Activated T-cell treated with anti-CD3 and anti-CD28 coated beads for 1 hour (primary cell): Measurements from ENCODE around the gene LARP1.
"Not testable (repeated sequence)": the region's sequence is repeated elsewhere in the genome, so short reads cannot be mapped to it uniquely, and the experiment has no call there.

Experiments
- DNase-seq: peaks from one replicate; pipeline ENCODE4 v3.0.0-alpha.2; 2020; ENCODE audit warnings: low read depth

LARP1 gene

DNA sequence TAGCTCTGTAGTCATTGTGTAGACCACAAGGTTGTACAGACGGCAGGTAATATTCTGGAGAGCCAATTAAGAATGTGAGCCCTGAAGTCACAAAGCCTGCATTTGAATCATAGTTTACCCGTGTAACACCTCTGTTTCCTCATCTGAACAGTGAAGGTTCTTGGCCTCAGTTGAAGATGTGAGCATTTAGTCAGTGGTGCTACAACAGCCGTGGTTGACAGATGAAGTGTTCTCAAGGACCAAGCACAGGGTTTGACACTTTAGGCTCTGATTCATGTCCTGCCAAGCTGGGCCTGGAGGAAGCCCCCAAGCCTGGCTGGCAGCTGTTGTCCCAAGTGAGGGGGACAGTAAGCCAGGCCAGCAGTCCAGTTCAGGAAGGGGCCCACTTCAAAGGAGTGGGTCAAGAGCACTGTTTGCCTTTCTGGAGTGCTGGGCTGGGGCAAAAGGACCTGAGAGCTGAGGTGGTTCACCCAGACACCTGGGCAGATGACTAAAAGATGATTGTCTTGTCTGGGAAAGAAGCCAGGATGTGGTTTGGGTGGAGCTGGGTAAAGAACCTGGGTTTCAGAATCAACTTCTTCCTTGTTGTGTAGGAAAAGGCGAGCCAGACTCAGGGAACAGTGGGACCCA, 74.5 kb downstream of the LARP1 start:
- peak; percentile 2 for DNase-seq

DNA sequence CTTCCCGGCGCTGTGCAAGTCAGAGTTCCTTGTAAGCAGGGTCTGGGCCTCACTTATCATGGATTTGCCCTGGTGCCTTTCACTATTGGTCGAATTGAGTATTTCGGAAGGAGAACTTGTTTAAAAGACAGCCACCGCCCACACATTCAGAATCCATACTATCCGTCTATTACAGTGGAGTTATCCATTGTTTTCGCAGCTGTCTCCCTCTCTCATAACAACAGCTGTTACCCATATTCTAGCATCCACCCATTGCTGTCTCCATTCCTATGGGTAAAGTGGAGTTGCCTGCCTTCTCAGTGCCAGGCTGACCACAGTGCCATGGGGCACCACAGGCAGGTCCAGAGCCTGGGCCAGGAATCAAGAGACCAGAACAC, 75.0 kb downstream of the LARP1 start:
- DNase-seq, result no peak

DNA sequence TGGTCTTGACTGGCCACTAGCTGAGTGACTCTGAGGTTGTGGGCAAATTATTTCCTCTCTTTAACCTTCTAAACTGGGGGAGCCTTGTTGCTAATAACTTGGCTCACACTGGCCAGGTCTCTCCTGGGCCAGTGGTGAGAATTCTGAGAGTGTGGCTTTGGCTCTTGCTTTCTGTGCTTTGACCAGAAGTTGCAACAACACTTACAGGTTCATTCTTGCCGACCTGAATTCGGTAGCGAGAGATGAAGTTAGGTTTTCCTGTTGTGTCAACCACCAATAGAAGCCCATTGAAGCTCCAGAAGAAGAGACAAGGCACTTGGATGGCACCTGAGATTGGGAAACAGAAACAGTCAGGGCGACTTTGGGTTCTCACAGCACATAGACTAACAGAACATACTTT, 75.4 kb downstream of the LARP1 start:
- DNase-seq, result no peak

DNA sequence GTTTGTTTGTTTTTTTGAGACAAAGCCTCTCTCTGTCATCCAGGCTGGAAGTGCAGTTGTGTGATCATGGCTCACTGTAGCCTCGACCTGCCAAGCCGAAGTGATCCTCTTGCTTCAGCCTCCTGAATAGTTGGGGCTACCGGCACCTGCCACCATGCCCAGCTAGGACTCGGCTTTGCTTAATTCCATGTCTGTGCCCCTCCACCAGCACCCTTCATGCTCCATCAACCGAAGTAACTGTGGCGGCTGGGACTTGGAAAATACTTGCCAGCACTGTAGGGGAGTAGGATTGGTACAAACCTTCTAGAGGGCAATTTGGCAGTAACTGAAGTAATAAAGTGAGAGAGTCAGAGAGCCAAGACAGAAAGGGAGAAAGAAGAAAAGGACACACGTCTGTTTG, 76.3 kb downstream of the LARP1 start:
- DNase-seq, result no peak

DNA sequence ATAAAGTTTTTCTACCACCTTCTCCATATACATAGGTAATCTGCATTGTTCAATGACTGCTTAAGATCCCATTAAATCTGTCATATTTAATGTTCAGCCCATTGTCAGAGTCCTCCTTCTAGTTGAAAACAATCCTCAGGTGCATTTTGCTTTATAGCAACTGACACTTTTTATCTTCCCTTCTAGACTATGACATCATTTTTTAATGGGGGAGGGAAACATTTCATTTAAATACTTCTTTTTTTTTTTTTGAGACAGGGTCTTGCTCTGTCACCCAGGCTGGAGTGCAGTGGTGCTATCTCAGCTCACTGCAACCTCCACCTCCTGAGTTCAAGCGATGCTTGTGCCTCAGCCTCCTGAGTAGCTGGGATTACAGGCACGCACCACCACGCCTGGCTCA, 77.6 kb downstream of the LARP1 start:
- not testable (repeated sequence) for DNase-seq

DNA sequence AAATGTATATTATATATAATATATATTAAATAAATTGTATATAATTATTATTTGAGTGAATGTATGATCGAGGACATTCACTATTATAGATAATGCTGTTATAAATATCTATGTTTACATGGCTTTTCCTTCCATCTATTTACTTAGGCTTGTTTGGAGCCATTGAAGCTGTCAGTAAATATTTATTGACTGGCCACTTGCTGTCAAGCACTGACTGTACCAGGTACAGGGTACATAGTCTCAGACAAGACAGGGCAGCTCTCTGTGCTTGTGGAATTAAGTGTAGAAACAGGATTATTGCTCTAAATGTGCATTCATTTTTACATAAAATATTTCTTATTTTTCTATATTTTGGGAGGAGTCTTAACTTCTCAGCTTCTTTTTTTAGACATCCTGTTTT, 78.9 kb downstream of the LARP1 start:
- no peak for DNase-seq

DNA sequence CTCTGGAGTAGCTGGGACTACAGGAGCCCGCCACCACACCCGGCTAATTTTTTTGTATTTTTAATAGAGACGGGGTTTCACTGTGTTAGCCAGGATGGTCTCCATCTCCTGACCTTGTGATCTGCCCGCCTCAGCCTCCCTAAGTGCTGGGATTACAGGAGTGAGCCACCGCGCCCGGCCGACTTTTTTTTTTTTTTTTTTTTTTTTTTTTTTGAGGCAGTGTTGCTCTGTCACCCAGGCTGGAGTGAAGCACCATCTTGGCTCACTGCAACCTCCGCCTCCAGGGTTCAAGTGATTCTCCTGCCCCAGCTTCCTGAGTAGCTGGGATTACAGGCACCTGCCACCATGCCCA, 80.5 kb downstream of the LARP1 start:
- DNase-seq, result not testable (repeated sequence)

DNA sequence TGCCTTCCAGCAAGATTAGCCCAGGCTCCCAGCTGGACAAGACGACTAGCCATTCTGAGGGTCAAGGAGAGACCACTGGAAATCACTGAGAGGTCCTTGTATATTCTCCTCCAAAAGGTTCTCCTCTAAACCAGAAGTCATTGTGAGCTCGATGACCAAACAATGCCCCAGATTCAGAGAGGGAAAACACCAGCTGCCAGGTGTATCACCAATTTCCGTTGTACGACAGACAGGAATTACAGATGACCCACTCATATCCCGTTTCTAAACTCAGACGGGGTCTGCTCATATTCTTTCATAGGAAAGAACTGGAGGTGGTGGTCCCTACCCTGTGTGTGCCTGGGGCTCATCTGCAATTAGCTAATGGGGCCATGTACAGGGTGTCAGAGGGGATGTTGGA, 81.0 kb downstream of the LARP1 start:
- no peak for DNase-seq

DNA sequence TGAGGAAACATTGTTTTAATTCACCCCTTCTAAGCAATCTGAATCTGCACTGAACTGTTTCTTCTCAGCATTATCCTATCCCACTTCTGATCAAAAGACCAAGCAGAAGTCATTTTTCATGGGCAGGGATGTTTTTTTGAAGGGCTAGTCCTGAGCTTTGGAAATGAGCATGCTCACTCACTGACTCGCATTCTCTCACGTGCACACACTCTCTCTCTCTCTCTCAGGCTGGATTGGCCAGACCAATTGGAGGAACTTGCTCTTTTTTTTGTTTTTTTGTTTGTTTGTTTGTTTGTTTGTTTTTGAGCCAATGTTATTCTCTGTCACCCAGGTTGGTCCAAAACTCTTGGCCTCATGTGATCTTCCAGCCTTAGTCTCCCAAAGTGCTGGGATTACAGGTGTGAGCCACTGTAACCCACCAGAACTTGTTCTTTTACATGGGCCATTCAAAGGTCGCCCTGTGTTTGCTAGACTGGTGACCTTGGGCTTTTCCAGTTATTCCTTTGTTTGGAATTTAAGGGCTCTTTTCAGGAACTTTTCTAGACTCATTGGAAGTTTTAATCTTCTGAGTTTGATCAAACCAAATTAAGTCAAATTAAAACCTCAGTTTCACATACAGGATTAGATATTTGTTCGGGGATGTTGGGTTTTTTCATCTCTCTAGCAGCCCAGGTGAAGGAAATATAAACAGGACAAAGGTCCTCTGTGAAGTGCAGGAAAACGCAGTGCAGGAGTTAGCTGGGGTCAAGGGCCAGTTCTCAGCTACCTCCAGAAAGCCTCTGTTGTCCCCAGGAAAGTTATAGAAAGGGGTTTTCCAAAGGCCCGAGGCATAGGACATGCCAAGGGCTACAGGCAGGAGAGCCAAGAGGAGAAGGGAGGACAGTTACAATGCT, 82.1 kb downstream of the LARP1 start:
- no peak for DNase-seq

DNA sequence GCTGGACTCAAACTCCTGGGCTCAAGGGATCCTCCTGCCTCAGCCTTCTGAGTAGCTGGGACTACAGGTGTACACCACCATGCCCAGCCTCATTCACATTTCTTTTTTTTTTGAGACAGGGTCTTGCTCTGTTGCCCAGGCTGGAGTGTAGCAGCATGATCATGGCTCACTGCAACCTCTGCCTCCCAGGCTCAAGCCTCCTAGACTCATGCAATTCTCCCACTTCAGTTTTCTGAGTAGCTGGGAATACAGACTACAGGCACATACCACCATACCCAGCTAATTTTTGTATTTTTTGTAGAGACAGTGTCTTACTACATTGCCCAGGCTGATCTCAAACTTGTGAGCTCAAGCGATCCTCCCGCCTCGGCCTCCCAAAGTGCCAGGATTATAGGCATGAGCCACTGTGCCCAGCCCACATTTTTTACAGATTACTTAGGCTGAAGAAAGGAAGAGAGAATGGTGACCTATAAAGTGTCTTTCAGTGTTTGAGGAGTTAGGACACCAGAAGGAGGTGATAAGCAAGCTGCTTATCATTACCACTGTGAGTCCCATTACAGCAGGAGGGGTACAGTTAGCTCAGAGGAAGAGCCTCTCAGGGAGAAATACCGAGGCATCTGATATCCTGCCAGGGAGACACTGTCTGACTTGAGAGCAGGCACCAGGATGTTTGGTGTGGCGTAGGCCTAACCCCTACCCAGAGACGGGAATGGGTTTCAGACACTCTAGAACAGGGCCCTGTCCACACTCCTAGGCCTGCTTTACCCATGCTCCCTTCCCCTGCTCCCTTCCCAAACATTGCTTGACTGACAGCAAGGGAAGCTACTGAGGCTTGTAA, 85.5 kb downstream of the LARP1 start:
- DNase-seq, result no peak

DNA sequence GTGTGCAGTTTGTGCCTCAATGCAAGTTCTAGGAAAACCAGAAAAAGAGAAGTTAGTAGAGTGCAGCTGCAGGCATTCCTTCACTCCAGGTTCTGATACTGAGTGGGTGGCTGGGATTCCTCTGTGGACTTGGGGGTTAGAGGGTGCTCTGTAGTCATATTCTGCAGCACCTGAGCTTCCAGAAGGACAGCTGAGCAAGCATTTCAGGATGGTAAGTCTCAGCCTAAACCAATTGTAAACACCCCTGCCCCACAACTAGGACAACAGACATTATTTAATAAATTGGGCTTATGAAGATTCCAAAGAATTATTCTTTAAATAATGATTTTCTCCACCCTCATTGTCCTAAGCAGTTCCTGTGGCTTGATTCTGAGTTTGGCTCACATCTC, 86.1 kb downstream of the LARP1 start:
- no peak for DNase-seq

DNA sequence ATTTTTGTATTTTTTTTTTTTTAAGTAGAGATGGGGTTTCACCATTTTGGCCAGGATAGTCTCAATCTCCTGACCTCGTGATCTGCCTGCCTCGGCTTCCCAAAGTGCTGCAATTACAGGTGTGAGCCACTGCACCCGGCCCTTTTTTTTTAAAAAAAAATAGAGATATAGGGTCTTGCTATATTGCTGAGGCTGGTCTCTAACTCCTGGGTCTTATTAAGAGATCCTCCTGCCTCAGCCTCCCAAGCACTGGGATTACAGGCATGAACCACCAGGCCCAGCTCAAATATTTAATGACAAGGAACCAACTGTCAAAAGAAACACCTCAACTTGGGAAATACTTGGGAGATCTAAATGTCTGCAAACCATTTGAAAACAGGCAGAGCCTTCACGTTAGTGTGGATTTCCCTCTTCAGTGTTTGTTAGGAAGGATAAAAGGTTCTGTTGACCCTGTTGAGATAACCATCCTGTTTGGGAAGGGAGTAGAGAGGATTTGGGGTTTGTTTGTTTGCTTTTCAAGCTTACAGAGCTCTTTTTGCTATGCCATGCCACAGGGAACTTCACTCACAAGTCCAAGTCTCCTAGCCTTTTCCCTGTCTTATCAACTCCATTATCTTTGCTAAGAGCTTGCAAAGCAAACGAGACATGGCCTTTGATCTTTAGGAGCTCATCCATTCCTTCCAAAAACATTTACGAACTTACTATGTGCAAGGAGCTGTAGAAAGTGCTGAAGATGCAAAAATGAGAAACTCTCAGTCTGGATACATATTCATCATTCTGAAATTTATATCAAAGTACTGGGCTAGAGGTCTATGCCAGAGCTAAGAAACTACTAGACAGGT, 87.7 kb downstream of the LARP1 start:
- DNase-seq, result no peak

DNA sequence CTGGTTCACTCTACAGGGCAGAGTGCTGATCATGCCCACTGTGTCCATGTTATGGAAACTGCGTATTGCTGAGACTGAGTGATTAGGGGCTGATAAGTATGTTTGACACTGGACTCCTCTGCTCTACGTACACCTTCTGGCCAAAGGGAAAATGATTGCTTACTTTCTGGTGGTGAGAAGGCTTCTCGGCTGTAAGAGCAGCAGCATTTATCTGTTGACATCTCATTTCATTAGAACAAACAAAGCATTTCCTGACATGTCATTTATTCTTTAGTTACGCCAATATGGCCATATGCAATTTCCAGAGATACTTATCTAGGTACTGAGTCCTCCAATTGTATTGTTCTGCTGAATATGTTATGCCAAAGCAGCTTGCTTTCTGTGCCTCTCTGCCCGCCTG, 89.6 kb downstream of the LARP1 start:
- DNase-seq, result no peak

DNA sequence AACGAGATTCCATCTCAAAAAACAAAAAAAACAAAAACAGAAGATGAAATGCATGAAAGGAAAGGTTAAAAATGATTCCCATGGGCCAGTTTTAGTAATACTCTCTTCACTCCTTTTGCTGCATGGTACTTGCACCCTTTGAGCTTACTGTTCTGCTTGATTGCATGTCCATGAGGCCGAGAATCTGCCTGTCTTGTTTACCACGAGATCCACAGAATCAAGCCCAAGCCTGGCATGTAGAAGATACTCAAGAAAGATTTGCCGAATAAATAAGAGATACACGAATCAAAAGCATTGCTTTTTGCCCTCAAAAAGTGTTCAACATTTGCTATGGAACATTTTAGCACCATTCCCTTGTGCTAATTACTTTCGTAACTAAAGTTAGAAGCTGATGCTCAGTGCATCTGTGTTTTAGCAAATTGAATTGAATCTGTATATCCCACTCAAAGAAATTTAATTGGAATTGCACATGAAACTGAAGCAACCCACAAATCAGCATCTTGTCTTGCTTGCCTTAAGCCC, 94.1 kb downstream of the LARP1 start:
- DNase-seq, result no peak

DNA sequence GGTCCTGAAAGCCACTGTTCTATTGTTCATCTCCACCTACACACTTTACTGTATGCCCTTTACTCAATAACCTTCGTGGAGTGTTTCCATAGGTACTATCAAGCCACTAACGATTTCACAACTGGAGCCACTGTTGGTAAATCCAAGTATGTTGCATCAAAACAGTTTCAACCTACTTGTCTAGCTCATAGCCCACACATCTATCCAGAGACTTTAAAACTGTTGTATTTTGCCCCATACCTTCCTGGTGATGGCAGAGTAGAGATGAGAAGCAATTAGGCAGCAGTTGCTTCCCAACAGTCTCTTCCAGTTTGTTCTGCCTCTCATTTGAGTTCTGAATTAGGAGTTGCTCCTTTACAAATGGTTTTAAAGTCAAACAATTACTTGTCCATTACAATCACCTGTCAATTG, 94.6 kb downstream of the LARP1 start:
- DNase-seq, result no peak

DNA sequence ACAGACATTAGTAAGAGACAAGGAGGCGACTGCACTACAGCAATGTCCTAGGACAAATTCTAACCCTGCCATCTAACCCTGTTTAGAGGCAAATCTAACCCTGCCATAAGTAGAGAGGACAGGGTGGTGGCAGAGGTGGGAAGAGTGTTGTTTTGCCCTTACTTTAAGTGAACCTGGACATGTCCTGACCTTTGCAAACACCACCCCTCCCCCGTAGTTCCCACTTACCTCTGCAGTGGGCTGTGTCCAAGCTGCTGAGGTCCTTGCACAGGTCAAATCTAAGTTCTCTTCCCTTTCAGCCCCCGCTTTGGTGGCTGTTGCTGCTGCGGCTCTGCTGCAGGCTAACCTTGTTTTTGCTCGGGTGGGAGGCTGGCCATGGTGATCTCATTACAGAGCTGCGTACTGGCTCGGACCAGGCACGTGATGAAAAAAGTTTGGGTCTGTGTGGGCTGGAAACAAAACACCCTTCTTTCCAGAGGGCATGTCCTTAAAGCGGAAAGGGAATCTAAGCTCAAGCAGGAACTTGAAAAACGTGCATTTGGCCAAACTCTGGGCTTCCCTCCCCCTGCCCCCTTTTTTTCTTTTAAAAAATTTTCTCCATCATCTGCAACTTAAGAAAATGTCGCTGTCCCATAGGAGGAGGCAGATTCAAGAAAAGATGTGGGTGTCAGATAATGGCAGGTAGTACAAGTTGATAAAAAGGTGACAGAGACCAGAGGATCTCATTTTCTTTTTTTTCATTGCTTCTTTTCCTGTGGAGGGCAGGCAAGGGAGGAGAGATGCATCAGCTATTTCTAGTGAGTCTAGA, 95.3 kb downstream of the LARP1 start, which contains the start of gene FAXDC2:
Gene FAXDC2, minus strand, starts transcription at position 349 of the 808 bp plus-strand sequence. CDS start 12,425 bp downstream, outside the sequence.
- DNase-seq, result no peak

DNA sequence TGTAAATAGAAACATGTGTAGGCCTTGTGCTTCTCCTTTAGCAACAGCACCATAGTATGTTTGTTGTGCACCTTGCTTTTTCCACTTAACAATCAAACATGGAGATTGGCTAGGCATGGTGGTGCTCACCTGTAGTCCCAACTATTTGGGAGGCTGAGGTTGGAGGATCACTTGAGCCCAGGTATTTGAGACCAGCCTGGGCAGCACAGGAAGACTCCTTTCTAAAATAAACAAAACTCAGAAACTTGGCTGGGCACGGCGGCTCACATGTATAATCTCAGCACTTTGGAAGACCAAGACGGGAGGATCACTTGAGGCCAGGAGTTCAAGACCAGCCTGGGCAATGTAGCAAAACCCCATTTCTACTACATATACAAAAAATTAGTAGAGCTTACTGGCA, 96.2 kb downstream of the LARP1 start:
- DNase-seq, result no peak

DNA sequence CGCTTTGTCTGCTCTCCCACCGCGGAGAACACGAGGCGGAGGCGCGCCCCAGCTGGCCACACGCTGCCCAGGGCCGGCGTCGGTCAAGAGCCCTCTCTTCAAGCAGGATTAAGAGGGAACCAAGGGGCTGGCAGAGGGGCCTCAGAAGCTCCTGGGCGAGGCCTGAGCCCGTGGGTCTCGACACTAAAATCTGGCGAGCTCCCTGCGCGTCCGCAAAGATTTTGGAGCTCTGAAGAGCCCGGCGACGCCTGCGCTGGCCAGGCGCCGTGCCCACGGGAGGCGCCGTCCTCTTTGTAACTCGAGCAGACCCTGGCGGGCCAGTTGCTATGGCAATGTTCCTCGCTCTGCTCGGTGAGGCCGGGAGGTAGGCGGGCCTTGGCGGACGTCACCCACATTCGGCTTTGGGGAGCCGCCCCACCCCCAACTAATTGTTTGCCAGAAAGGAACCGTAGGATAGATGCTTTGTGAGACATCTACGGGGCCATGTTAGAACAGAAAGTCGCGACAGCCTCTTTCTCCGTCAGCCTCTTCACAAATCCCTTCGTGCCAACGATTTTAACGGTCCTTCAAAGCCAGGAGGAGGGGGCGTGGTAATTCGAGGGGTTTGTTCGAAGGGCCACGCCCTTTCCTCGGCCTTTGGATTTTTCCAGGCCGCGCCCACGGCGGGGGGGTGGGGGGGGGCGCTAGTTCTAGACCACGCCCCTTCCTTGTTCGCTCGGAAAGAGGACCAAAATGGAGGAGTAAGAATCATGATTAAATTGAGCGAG, 102.5 kb downstream of the LARP1 start:
- peak; percentile 79 for DNase-seq

DNA sequence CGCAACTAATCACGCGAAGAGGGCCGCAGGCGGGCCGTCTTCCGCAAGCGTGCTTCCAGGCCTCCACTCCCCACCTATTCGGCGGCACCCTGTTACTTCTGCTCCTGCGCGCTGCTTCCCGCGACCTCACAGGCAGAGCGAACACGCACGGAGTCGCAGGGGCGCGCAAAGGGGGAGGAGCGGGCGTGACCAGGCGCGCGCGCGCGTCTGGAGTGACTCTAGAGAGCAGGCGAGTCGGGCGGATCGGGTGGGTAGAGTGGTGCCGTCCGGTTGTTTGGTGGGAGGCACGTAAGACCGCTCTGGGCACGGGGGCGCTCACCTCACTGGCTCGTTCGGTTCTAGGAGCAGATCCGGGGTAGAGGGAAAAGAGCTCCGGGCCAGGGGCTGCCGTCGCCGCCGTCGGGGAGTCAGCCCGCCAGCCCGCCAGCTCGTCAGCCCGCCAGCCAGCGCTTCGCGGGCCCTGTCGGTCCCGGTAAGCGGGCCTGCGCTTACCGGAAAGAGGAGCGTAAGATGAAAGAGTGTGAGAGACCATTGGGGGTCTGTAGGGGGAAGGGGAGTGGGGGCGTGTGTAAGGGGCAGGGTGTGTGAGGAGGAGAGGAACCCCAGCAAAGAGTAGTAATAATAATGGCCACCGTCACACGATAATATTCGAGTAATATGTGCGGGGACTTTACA, 103.3 kb downstream of the LARP1 start, which contains the start of gene CNOT8:
Gene CNOT8, plus strand, starts transcription at position 331 of the 675 bp plus-strand sequence. CDS start 4,652 bp downstream, outside the sequence.
- DNase-seq, result peak; percentile 96
